OCI-LY3 (cell line): ENCODE results near the gene FCN1.

Experiments used
- H2AFZ ChIP-seq: fragments of 200-600, 300-600 bp; shearing (Covaris generic); 2 replicates; pipeline ENCODE4 v1.6.0; 2014; ENCODE audit warnings: antibody characterized with exemption, low read depth, low read length
- H3K27ac ChIP-seq: fragments of 200-600, 300-600 bp; sonication (generic); 2 replicates; pipeline ENCODE4 v1.5.1; 2014; ENCODE audit warnings: mild to moderate bottlenecking, low read length, moderate library complexity, mixed read lengths
- H3K27me3 ChIP-seq: fragments of 200-600, 300-600 bp; sonication (generic); 2 replicates; pipeline ENCODE4 v1.6.1; 2014; ENCODE audit warnings: low read depth, low read length, mixed read lengths
- H3K36me3 ChIP-seq: fragments of 200-600, 300-600 bp; sonication (generic); replicated peaks from 2 replicates; pipeline ENCODE3; 2014; ENCODE audit warnings: low read depth, low read length, mixed read lengths
- H3K4me1 ChIP-seq: fragments of 300-600, 200-600 bp; sonication (generic); 2 replicates; pipeline ENCODE4 v1.6.1; 2014; ENCODE audit warnings: low read length, mixed read lengths
- H3K4me2 ChIP-seq: fragments of 200-600, 300-600 bp; sonication (generic); 2 replicates; pipeline ENCODE4 v1.6.1; 2014; ENCODE audit warnings: low read length, mixed read lengths
- H3K4me3 ChIP-seq: fragments of 300-600, 200-600 bp; sonication (generic); 2 replicates; pipeline ENCODE4 v1.5.1; 2014; ENCODE audit warnings: antibody characterized with exemption, mild to moderate bottlenecking, low read length, moderate library complexity
- H3K79me2 ChIP-seq: fragments of 300-600, 200-600 bp; shearing (Covaris generic); 2 replicates; pipeline ENCODE4 v1.6.1; 2014; ENCODE audit warnings: mild to moderate bottlenecking, low read length, mixed read lengths
- H3K9ac ChIP-seq: fragments of 300-600, 200-600 bp; shearing (Covaris generic); 2 replicates; pipeline ENCODE4 v1.6.0; 2014; ENCODE audit warnings: mild to moderate bottlenecking, low read length, moderate library complexity
- H3K9me3 ChIP-seq: fragments of 200-600, 300-600 bp; shearing (Covaris generic); 2 replicates; pipeline ENCODE4 v1.6.1; 2014; ENCODE audit warnings: low read length, mixed read lengths; ENCODE audit not compliant: insufficient read depth
- H4K20me1 ChIP-seq: fragments of 200-600, 300-600 bp; sonication (generic); 2 replicates; pipeline ENCODE4 v1.6.1; 2016; ENCODE audit warnings: low read length, mixed read lengths; ENCODE audit not compliant: insufficient read depth
- EZH2phosphoT487 ChIP-seq: fragments of 200-600 bp; shearing (Covaris generic); IDR thresholded peaks from 2 replicates; pipeline ENCODE4 v1.6.1; 2018; ENCODE audit warnings: antibody characterized with exemption, mixed run types, low read depth
- TF ChIP-seq, protein P1 (sequence below): fragments of 200-600, 300-600 bp; sonication (generic); IDR thresholded peaks from 2 replicates; pipeline ENCODE4 v1.5.1; 2014; ENCODE audit warnings: antibody characterized with exemption, low read length, low read depth

The FCN1 gene

GRCh38 chr9:134965411-134965810 is 47.7 kb upstream of the FCN1 start:
- H3K36me3 ChIP-seq, result no peaks in the 10 kb centered on the region
- H3K27ac ChIP-seq, result no peak overlapping the region
- TF ChIP-seq, protein P1, sequence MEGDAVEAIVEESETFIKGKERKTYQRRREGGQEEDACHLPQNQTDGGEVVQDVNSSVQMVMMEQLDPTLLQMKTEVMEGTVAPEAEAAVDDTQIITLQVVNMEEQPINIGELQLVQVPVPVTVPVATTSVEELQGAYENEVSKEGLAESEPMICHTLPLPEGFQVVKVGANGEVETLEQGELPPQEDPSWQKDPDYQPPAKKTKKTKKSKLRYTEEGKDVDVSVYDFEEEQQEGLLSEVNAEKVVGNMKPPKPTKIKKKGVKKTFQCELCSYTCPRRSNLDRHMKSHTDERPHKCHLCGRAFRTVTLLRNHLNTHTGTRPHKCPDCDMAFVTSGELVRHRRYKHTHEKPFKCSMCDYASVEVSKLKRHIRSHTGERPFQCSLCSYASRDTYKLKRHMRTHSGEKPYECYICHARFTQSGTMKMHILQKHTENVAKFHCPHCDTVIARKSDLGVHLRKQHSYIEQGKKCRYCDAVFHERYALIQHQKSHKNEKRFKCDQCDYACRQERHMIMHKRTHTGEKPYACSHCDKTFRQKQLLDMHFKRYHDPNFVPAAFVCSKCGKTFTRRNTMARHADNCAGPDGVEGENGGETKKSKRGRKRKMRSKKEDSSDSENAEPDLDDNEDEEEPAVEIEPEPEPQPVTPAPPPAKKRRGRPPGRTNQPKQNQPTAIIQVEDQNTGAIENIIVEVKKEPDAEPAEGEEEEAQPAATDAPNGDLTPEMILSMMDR, result no peak
- no peak for TF ChIP-seq EZH2phosphoT487
- H3K4me1 ChIP-seq, result peaks cover 10% of the 10 kb centered on the region
- H3K4me2 ChIP-seq, result no peak overlapping the region
- H3K9me3 ChIP-seq, result no peaks in the 10 kb centered on the region
- no peak overlapping the region for H2AFZ ChIP-seq
- no peaks in the 10 kb centered on the region for H3K79me2 ChIP-seq
- peaks cover 9% of the 10 kb centered on the region; the same call in 1 of the 2 replicates for H3K27me3 ChIP-seq
- no peak overlapping the region for H3K9ac ChIP-seq
- H3K4me3 ChIP-seq, result no peak overlapping the region
- H4K20me1 ChIP-seq, result no peaks in the 10 kb centered on the region

DNA sequence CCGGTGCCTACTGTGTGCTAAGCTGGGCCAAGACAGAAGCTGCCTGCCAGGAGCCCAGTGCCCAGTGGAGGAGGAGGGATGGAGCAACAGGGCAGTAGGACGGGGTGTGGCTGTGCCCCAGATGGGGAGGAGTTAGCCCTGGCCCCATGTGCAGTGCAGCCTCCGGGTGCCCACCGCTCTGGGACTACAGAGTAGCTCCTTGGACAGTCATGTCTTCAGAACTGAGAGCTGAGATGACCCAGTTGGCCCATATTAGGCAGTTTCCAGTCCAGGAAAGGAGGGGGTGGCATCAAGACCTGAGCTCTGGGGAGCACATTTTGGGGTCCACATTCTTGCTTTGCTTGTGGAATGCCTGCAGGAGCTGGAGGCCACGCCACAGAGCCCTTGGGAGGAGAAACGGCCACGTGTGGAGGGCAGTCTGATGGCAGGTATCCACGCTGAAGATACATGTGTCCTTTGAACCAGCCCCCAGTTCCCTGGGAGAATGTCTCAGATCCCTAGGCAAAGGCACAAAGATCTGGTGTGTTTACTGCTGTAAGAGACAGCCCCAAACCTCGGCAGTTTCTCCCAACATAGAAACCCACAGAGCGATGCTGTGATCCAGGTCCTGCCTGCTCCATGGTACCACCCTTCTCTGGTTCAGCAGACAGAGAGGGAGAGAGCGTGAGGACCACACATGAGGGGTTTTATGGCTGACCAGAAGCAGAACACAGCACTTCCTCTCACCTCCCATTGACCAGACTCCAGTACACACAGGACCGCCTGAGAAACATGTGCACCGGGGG is 46.8 kb upstream of the FCN1 start:
- H3K9ac ChIP-seq, result no peak overlapping the region
- H3K4me3 ChIP-seq, result no peak overlapping the region
- H3K27ac ChIP-seq, result no peak overlapping the region
- no peak overlapping the region for H2AFZ ChIP-seq
- peaks cover 4% of the 10 kb centered on the region; the same call in 1 of the 2 replicates for H3K27me3 ChIP-seq
- H3K4me2 ChIP-seq, result no peak overlapping the region
- H3K36me3 ChIP-seq, result no peaks in the 10 kb centered on the region
- TF ChIP-seq, protein P1, result no peak
- TF ChIP-seq EZH2phosphoT487, result no peak
- H3K4me1 ChIP-seq, result peaks cover 10% of the 10 kb centered on the region
- H3K79me2 ChIP-seq, result no peaks in the 10 kb centered on the region
- no peaks in the 10 kb centered on the region for H3K9me3 ChIP-seq
- no peaks in the 10 kb centered on the region for H4K20me1 ChIP-seq

DNA sequence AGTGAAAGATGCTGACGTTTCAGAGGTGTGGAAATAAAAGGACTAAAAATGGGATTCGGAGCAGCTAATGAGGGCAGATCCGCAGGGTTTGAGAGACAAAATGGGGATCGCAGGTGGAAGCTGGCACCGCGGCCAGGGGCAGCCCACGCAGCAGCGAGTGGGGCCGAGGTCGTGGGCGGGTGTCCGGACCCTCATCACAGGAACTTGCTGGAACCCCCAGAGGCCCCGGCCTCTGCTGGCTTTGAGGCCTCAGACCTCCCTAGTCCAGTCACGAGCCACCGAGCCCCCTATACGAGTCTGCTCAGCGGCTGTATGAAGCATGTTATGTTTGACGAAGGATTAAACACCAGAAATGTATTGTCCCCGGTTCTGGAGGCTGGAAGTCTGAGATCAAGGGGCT is 45.8 kb upstream of the FCN1 start:
- Histone ChIP-seq H2AFZ (no peak overlapping the region), H3K79me2 (no peaks in the 10 kb centered on the region), H3K4me1 (peaks cover 10% of the 10 kb centered on the region), H3K27me3 (peaks cover 4% of the 10 kb centered on the region; the same call in 1 of the 2 replicates), H3K27ac (no peak overlapping the region), H3K4me3 (no peak overlapping the region), H4K20me1 (no peaks in the 10 kb centered on the region), H3K36me3 (no peaks in the 10 kb centered on the region), H3K9me3 (no peaks in the 10 kb centered on the region), H3K4me2 (no peak overlapping the region), H3K9ac (no peak overlapping the region)
- no peak for TF ChIP-seq EZH2phosphoT487

DNA sequence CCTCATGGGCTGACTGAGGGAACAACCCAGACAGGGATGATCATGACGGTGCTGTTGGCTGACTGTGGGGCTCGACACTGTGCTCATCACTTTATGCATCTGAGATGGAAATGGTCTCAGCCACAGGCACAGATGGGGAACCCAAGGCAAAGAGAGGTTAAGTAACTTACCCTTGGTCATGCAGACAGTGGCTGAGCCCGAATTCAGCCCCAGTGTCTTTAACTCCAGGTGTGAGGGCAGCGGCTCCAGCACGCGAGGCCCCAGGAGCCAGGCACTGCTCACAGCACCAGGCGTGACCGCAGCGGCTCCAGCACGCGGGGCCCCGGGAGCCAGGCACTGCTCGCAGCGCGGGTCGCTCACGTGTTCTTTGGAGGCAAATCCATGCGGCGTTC is 45.3 kb upstream of the FCN1 start:
- Histone ChIP-seq H3K27ac (no peak overlapping the region), H4K20me1 (no peaks in the 10 kb centered on the region), H3K27me3 (peaks cover 1% of the 10 kb centered on the region; the same call in 1 of the 2 replicates), H3K9ac (no peak overlapping the region), H3K4me2 (no peak overlapping the region), H3K36me3 (no peaks in the 10 kb centered on the region), H3K4me1 (peaks cover 10% of the 10 kb centered on the region), H3K9me3 (no peaks in the 10 kb centered on the region), H3K79me2 (no peaks in the 10 kb centered on the region), H3K4me3 (no peak overlapping the region), H2AFZ (no peak overlapping the region)
- TF ChIP-seq, protein P1, result no peak
- no peak for TF ChIP-seq EZH2phosphoT487
